AG09319 (cell line): ENCODE results near the gene UBE3B.

Source experiments
- DNase-seq: peaks from one replicate; pipeline ENCODE4 v3.0.0-alpha.2; 2010; ENCODE audit warnings: low read depth; ENCODE audit errors: extremely low read depth
- CTCF ChIP-seq: IDR thresholded peaks from 2 replicates; pipeline ENCODE4 v1.5.1; 2011; ENCODE audit warnings: low read depth, mild to moderate bottlenecking, inconsistent platforms, low read length, moderate library complexity

The UBE3B gene

GRCh38 chr12:109580684-109581333, 103.4 kb downstream of the UBE3B start:
- no peak for TF ChIP-seq CTCF
- DNase-seq, result no peak

- no peak for DNase-seq
These were observed 103.9 kb downstream of the UBE3B start for GRCh38 chr12:109581334-109581691.

GRCh38 chr12:109581856-109582255, 104.4 kb downstream of the UBE3B start:
- no peak for DNase-seq
- no peak for TF ChIP-seq CTCF

More at GRCh38 chr12:109581334-109581691, 103.9 kb downstream of the UBE3B start:
- TF ChIP-seq CTCF, result no peak

GRCh38 chr12:109582636-109583035, 105.2 kb downstream of the UBE3B start:
- DNase-seq, result no peak
- no peak for TF ChIP-seq CTCF

- TF ChIP-seq CTCF, result no peak
- no peak for DNase-seq
These were observed 106.3 kb downstream of the UBE3B start for GRCh38 chr12:109583733-109584132.
